ENCODE results near the gene TCEA2.

TCEA2 gene

DNA sequence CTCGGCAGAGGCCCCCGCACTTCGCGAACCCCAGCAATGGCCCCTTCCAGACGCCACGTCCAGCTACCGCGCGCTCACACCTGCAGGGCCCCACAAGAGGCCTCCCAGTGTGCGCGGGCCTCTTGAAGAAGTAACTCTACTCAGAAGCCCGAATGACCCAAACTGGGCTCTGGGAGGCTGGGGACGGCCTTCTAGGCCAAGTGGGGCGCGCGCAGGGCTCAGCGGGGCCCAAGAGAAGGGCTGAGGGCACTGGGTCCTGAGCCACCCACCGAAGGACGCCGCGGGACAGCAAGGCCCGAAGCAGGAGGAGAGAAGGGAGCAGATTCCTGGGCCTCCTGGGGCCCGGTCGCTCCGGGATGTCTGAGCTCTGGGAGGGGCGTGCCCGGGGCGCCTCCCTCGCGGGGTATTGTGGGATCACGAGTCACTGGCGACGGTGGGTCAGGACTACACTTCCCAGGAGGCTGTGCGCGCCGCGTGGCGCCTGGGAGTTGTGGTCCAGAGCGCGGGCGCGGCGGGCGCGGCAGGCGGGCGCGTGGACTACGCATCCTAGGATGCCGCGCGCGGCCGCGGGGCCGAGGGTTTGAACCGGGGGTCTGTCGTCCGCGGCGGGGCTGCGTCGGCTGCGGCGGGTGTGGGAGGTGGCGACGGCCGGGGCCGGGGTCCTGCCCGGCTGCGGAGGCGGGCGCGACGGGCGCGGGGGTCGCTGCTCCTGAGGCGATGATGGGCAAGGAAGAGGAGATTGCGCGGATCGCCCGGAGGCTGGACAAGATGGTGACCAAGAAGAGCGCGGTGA is at the start of gene TCEA2:
TSS of gene TCEA2 (plus strand) at position 603 of the 793 bp plus-strand sequence. CDS start at position 718, 115 bp downstream.
- Histone ChIP-seq H3K4me3 (ENCODE audit: low read depth in 1 of 2, low read length in 2 of 2) (peak within 1 kb of the TSS; percentile 67 to 73), H3K4me1 (ENCODE audit: control insufficient read depth in 1 of 2, insufficient read depth in 2 of 2, low read length in 2 of 2) (peaks cover 14 to 33% of the 10 kb centered on the region in 2 donors), H3K9ac (ENCODE audit: low read depth in 1 of 2, low read length in 2 of 2) (peak within 1 kb of the TSS; percentile 32 to 63), H3K36me3 (ENCODE audit: control insufficient read depth in 1 of 2, insufficient read depth in 2 of 2, low read length in 2 of 2) (no peaks in the 10 kb centered on the region), H3K27ac (ENCODE audit: low read depth, low read length) (peak within 1 kb of the TSS; percentile 56), H3K27me3 (ENCODE audit: control insufficient read depth in 1 of 2, insufficient read depth in 2 of 2, low read length in 2 of 2) (peaks cover 0 to 4% of the 10 kb centered on the region in 2 donors), H3K9me3 (ENCODE audit: control insufficient read depth in 1 of 2, low read length in 2 of 2) (no peaks in the 10 kb centered on the region)

GRCh38 chr20:64015635-64016034 is 47.4 kb upstream of the TCEA2 start:
- no peak overlapping the region for H3K4me3 ChIP-seq (ENCODE audit: low read depth in 1 of 2, low read length in 2 of 2)
- H3K4me1 ChIP-seq (ENCODE audit: control insufficient read depth in 1 of 2, insufficient read depth in 2 of 2, low read length in 2 of 2) = no peaks in the 10 kb centered on the region
- peaks cover 0 to 1% of the 10 kb centered on the region in 2 donors for H3K9me3 ChIP-seq (ENCODE audit: control insufficient read depth in 1 of 2, low read length in 2 of 2)
- H3K36me3 ChIP-seq (ENCODE audit: control insufficient read depth in 1 of 2, insufficient read depth in 2 of 2, low read length in 2 of 2) = peaks cover 45 to 74% of the 10 kb centered on the region in 2 donors
- no peak overlapping the region for H3K9ac ChIP-seq (ENCODE audit: low read depth in 1 of 2, low read length in 2 of 2)
- no peaks in the 10 kb centered on the region for H3K27me3 ChIP-seq (ENCODE audit: control insufficient read depth in 1 of 2, insufficient read depth in 2 of 2, low read length in 2 of 2)
- no peak overlapping the region for H3K27ac ChIP-seq (ENCODE audit: low read depth, low read length)

GRCh38 chr20:64021124-64021975 is 41.6 kb upstream of the TCEA2 start:
- no peaks in the 10 kb centered on the region for H3K27me3 ChIP-seq (ENCODE audit: control insufficient read depth in 1 of 2, insufficient read depth in 2 of 2, low read length in 2 of 2)
- H3K27ac ChIP-seq (ENCODE audit: low read depth, low read length) = no peak overlapping the region
- no peaks in the 10 kb centered on the region for H3K9me3 ChIP-seq (ENCODE audit: control insufficient read depth in 1 of 2, low read length in 2 of 2)
- no peak overlapping the region for H3K9ac ChIP-seq (ENCODE audit: low read depth in 1 of 2, low read length in 2 of 2)
- H3K36me3 ChIP-seq (ENCODE audit: control insufficient read depth in 1 of 2, insufficient read depth in 2 of 2, low read length in 2 of 2) = peaks cover 57 to 86% of the 10 kb centered on the region in 2 donors
- peaks cover 17 to 19% of the 10 kb centered on the region in 2 donors for H3K4me1 ChIP-seq (ENCODE audit: control insufficient read depth in 1 of 2, insufficient read depth in 2 of 2, low read length in 2 of 2)
- no peak overlapping the region for H3K4me3 ChIP-seq (ENCODE audit: low read depth in 1 of 2, low read length in 2 of 2)

DNA sequence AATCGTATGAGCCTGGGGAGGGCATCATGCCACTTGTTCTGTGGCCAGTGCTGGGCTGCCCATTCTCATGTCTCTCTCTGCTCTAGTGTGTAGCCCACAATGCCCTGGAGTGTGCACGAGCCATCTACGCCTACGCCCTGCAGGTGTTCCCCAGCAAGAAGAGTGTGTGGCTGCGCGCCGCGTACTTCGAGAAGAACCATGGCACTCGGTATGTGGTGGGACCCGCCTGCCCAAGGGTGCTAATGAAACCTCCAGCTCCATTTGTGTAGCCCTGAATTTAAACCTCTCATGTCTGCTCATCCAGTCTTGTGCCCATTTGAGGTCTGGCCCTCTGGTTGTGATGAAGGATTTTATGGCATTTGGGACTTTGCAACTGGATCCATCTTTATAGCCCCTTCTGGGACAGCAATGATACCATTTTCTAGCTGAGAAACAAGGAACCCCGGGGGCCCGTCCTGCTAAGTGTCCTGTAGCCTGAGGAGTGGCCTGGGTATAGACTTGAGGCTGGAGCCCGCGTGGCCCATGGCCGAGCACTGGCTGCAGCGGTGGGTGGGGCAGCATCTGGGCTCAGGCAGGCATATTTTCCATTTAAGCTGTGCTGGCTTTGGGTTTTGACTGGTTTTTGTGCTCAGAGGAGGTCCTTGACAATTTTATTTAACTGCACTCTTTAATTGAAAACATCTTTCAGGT is 40.2 kb upstream of the TCEA2 start:
- no peak overlapping the region for H3K27ac ChIP-seq (ENCODE audit: low read depth, low read length)
- H3K36me3 ChIP-seq (ENCODE audit: control insufficient read depth in 1 of 2, insufficient read depth in 2 of 2, low read length in 2 of 2) = peaks cover 65 to 91% of the 10 kb centered on the region in 2 donors
- H3K9ac ChIP-seq (ENCODE audit: low read depth in 1 of 2, low read length in 2 of 2) = no peak overlapping the region
- H3K4me3 ChIP-seq (ENCODE audit: low read depth in 1 of 2, low read length in 2 of 2) = no peak overlapping the region
- H3K27me3 ChIP-seq (ENCODE audit: control insufficient read depth in 1 of 2, insufficient read depth in 2 of 2, low read length in 2 of 2) = peaks cover 0 to 5% of the 10 kb centered on the region in 2 donors
- H3K9me3 ChIP-seq (ENCODE audit: control insufficient read depth in 1 of 2, low read length in 2 of 2) = no peaks in the 10 kb centered on the region
- peaks cover 17 to 19% of the 10 kb centered on the region in 2 donors for H3K4me1 ChIP-seq (ENCODE audit: control insufficient read depth in 1 of 2, insufficient read depth in 2 of 2, low read length in 2 of 2)

DNA sequence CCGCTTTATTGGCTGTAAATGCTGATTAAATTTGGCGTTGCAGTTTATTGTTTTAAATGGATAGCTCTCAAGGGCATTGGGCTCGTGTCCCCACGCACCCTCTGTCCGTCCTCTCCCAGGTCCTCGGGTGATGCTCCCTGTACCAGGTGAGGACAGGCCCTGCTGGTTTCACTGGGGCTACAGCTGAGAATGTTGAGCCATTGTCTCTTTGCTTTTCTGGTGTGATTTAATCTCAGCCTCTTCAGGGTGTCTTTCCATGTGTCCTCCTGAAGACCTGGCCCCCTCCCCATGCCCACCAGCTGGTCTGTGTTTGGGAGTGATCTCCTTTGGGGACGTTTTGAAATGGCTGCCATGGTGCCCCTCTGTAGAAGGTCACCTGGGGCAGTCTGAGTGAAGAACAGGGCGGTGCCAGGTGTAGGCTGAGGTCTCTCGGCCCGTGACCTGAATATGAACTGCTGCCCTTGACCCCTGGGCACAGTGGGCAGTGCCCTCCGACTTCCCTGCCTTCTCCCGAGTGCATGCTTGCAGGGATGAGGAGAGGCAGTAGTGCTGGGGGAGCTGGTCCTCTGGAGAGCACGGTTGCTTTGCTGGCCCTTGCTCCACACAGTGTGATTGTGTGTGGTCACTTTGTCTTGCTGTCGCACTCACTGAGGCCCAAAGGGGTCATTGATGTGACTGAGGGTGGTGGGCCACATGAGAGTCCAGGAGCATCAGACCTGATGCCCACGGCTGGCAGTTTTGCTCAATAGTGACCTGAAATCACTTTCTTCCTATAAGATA is 39.4 kb upstream of the TCEA2 start:
- Histone ChIP-seq H3K36me3 (ENCODE audit: control insufficient read depth in 1 of 2, insufficient read depth in 2 of 2, low read length in 2 of 2) (peaks cover 67 to 91% of the 10 kb centered on the region in 2 donors), H3K27me3 (ENCODE audit: control insufficient read depth in 1 of 2, insufficient read depth in 2 of 2, low read length in 2 of 2) (peaks cover 0 to 5% of the 10 kb centered on the region in 2 donors), H3K4me3 (ENCODE audit: low read depth in 1 of 2, low read length in 2 of 2) (no peak overlapping the region), H3K4me1 (ENCODE audit: control insufficient read depth in 1 of 2, insufficient read depth in 2 of 2, low read length in 2 of 2) (peaks cover 17 to 19% of the 10 kb centered on the region in 2 donors), H3K9me3 (ENCODE audit: control insufficient read depth in 1 of 2, low read length in 2 of 2) (no peaks in the 10 kb centered on the region), H3K9ac (ENCODE audit: low read depth in 1 of 2, low read length in 2 of 2) (no peak overlapping the region), H3K27ac (ENCODE audit: low read depth, low read length) (no peak overlapping the region)

DNA sequence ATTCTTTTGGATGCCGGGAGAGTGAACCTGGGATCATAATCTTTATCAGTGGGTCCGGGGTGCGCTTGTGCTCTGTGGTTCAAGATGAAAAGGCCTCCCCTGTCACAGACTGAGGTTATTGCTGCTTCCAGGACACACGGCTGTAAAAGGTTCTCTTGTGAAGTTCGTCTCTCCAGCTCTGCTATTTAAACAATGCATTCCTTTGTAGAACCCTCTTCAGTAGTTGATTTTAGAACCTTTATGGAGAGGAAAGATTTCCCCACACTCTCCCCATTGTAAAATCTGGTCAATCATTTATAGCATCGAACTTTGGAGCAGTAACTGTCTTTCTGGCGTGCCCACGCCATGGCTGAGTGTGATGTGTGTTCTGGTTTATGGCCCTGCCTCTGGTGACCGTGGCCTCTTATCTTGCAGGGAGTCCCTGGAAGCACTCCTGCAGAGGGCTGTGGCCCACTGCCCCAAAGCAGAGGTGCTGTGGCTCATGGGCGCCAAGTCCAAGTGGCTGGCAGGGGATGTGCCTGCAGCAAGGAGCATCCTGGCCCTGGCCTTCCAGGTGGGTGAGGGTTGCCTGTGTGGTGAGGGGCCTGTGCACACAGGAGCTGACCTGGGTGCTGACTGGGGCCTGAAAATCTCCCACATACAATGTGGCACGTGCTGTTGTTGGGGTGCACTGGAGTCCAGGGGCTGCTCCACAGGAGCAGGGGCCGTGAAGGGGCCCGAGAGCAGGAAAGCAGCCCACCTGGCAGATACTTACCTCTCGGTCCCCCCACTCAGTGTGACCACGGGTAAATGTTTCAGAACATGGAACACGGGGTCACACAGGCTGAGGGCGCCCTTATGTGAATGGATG is 38.6 kb upstream of the TCEA2 start:
- H3K9ac ChIP-seq (ENCODE audit: low read depth in 1 of 2, low read length in 2 of 2) = no peak overlapping the region
- peaks cover 17 to 19% of the 10 kb centered on the region in 2 donors for H3K4me1 ChIP-seq (ENCODE audit: control insufficient read depth in 1 of 2, insufficient read depth in 2 of 2, low read length in 2 of 2)
- H3K36me3 ChIP-seq (ENCODE audit: control insufficient read depth in 1 of 2, insufficient read depth in 2 of 2, low read length in 2 of 2) = peaks cover 67 to 90% of the 10 kb centered on the region in 2 donors
- H3K9me3 ChIP-seq (ENCODE audit: control insufficient read depth in 1 of 2, low read length in 2 of 2) = no peaks in the 10 kb centered on the region
- H3K27me3 ChIP-seq (ENCODE audit: control insufficient read depth in 1 of 2, insufficient read depth in 2 of 2, low read length in 2 of 2) = peaks cover 0 to 5% of the 10 kb centered on the region in 2 donors
- H3K4me3 ChIP-seq (ENCODE audit: low read depth in 1 of 2, low read length in 2 of 2) = no peak overlapping the region
- H3K27ac ChIP-seq (ENCODE audit: low read depth, low read length) = no peak overlapping the region

- no peak overlapping the region for H3K9ac ChIP-seq (ENCODE audit: low read depth in 1 of 2, low read length in 2 of 2)
- H3K9me3 ChIP-seq (ENCODE audit: control insufficient read depth in 1 of 2, low read length in 2 of 2) = no peaks in the 10 kb centered on the region
- peaks cover 0 to 5% of the 10 kb centered on the region in 2 donors for H3K27me3 ChIP-seq (ENCODE audit: control insufficient read depth in 1 of 2, insufficient read depth in 2 of 2, low read length in 2 of 2)
- H3K4me3 ChIP-seq (ENCODE audit: low read depth in 1 of 2, low read length in 2 of 2) = no peak overlapping the region
- H3K4me1 ChIP-seq (ENCODE audit: control insufficient read depth in 1 of 2, insufficient read depth in 2 of 2, low read length in 2 of 2) = peaks cover 19 to 22% of the 10 kb centered on the region in 2 donors
- H3K27ac ChIP-seq (ENCODE audit: low read depth, low read length) = no peak overlapping the region
- peaks cover 69 to 92% of the 10 kb centered on the region in 2 donors for H3K36me3 ChIP-seq (ENCODE audit: control insufficient read depth in 1 of 2, insufficient read depth in 2 of 2, low read length in 2 of 2)
Measured at GRCh38 chr20:64025101-64025825, 37.7 kb upstream of the TCEA2 start.

DNA sequence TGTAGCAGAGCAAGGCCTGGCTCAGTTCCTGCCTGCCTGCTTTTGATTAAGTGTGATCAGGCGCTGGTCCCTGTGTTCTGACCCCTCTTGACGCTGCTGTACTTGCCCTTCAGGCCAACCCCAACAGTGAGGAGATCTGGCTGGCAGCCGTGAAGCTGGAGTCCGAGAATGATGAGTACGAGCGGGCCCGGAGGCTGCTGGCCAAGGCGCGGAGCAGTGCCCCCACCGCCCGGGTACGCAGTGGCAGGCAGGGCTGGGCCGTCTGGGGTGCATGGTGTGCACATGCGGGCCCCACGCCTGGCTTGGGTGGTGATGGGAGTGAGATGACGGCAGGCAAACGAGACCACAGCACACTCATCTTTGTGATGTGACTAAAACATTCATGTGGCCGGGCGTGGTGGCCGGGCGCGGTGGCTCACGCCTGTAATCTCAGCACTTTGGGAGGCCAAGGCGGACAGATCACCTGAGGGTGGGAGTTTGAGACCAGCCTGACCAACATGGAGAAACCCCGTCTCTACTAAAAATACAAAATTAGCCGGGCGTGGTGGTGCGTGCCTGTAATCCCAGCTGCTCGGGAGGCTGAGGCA is 37.1 kb upstream of the TCEA2 start:
- Histone ChIP-seq H3K4me1 (ENCODE audit: control insufficient read depth in 1 of 2, insufficient read depth in 2 of 2, low read length in 2 of 2) (peaks cover 19 to 27% of the 10 kb centered on the region in 2 donors), H3K27ac (ENCODE audit: low read depth, low read length) (no peak overlapping the region), H3K9ac (ENCODE audit: low read depth in 1 of 2, low read length in 2 of 2) (no peak overlapping the region), H3K36me3 (ENCODE audit: control insufficient read depth in 1 of 2, insufficient read depth in 2 of 2, low read length in 2 of 2) (peaks cover 71 to 93% of the 10 kb centered on the region in 2 donors), H3K9me3 (ENCODE audit: control insufficient read depth in 1 of 2, low read length in 2 of 2) (no peaks in the 10 kb centered on the region), H3K4me3 (ENCODE audit: low read depth in 1 of 2, low read length in 2 of 2) (no peak overlapping the region), H3K27me3 (ENCODE audit: control insufficient read depth in 1 of 2, insufficient read depth in 2 of 2, low read length in 2 of 2) (peaks cover 0 to 5% of the 10 kb centered on the region in 2 donors)

Measured in duodenal mucosa (tissue), 2 donors.